Stimulated activated CD4-positive, alpha-beta T cell treated with anti-CD3 and anti-CD28 coated beads, Interleukin-15, amount 100 ng/mL, for 1 hour (primary cell): ENCODE results near the gene MBP.

ENCODE experiments used
- DNase-seq, 2 donors: peaks; one replicate each; pipeline ENCODE4 v3.0.0-alpha.2; 2020; ENCODE audit warnings: low read depth in 1 of 2, low spot score in 1 of 2

The MBP gene

DNA sequence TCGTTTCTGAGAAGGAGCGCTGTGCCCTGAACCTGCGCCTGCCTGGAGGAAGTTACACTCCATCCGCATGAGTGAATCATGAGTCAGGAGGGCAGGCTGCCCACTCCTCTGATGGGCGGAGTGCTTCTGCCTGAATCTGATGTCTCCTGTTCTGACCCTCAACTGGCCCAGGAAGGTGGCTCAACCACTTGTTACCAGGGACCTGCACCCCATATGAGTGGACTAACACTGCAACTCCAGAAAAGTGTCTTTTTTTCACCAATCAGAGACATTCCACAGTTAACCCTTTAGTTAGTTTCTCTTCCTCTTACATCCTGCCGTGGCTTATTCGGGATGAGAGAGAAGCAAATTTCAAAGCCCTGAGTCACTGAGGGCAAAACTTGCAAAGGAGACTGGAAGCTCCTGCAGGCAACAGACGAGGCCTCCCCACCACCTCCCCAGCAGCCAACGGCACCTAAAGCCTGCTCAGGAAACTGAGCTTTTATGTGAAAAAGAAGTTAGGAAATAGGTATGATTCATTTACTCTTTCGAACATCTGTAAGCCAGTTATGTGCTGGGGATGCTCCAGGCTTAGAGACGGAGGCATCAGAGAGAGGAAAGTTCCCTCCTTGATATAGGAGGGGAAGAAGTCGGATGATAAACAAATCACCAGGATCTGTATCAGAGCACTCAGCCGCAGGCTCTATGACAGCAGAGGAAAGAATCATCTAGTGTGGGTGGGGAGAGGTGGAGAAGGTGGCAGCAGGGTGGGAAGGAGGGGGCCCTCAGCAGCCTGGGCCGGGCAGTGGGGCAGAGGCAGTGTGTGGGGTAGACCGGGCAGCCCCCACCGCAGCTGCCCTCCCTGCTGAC lies 30.9 kb downstream of the MBP start:
- peak in 1 of 2 donors; percentile 47 for DNase-seq

DNA sequence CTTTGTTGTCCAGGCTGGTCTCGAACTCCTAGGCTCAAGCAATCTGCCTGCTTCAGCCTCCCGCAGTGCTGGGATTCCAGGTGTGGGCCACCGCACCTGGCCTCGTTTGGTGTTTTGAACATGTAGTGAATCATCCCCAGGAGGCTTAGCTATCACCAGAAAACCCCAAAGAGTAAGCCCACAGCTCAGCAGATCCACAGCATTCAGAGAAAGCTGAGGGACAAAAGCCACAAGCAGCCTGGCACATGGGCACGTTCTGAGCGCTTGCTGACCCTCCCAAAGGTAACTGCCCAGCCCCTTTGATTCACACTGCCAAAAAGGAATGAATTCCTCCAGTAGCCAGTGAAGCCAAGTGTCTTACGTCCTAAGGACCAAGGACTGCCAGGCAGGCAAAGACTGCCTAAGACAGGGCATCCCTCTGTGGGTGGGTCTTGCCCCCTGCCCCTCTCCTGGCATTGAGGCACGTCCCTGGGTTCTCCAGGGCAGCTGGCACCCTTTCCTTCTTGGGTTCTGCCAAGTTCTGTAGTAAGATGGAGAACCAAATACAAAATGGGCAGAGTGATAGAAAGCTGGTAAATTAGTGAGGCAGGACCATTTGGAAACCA lies 31.7 kb downstream of the MBP start:
- no peak for DNase-seq

DNA sequence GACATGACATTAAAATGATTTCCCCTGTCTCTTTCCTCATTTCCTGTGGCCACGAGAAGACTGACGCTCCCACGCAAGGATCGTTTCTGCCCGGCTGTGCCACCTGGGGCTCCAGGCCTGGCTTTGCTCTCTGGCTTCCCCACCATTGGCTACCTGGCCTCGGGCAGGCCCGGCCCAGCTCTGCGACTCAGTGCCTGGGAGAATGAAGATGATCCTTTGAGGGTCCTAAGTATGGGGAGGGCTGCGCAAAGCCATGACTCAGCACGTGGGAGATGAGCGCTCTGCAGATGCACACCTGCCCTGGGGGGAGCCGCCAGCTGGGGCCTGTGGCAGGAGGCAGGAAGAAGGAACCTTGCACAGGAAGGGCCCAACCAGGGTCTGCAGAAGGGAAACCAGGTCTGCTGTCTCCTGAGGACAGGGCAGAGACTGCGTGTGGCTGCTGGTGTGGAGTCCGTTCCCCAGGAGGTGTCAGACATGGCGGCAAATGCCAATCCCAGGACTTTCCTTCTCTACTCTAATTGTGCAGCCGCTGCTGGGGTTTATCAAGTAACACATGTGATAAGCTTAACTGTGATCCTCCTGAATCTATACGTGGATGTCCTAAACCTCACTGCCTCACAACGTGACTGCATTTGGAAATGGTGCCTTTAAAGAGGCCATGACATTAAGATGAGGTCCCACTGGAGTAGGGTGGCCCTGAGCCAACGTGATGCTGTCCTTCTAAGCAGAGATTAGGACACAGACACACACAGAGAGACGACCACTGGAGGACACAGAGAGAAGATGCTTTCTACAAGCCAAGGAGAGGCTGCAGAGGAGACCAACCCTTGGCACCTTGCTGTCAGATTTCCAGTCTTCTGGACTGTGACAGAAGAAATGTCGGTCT lies 32.9 kb downstream of the MBP start:
- DNase-seq: no peak

DNA sequence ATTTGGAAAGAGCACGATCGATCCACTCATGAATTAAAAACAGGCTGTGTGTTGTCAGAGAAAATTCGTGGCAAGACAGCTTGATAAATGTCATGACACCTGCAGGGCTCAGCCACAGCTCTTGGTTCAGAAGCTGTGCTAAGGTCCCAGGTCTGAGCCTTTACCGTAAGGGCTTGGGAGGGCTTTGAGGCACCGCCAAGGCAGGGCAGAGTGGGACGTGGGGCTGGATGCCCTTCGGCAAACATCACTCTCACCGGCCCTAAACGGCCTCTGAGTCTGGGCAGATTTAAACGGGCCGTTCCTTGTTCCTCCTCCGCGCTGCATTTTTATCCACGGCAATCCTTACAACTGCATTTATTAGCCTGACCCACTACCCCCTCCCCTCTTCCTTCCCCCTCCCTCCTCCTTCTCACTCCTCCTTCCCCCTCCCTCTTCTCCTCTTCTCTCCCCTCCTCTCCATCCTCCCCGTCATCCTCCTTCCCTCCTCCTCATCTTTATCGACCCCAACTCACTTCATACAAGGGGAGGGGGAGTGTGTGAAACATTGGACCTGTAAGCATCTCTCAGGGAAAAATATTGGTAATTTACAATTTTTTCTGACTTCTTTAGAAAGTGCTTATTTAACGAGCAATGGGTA lies 33.9 kb downstream of the MBP start:
- DNase-seq: no peak

- DNase-seq: no peak
Observed at GRCh38 chr18:77098029-77098428, 34.6 kb downstream of the MBP start.

DNA sequence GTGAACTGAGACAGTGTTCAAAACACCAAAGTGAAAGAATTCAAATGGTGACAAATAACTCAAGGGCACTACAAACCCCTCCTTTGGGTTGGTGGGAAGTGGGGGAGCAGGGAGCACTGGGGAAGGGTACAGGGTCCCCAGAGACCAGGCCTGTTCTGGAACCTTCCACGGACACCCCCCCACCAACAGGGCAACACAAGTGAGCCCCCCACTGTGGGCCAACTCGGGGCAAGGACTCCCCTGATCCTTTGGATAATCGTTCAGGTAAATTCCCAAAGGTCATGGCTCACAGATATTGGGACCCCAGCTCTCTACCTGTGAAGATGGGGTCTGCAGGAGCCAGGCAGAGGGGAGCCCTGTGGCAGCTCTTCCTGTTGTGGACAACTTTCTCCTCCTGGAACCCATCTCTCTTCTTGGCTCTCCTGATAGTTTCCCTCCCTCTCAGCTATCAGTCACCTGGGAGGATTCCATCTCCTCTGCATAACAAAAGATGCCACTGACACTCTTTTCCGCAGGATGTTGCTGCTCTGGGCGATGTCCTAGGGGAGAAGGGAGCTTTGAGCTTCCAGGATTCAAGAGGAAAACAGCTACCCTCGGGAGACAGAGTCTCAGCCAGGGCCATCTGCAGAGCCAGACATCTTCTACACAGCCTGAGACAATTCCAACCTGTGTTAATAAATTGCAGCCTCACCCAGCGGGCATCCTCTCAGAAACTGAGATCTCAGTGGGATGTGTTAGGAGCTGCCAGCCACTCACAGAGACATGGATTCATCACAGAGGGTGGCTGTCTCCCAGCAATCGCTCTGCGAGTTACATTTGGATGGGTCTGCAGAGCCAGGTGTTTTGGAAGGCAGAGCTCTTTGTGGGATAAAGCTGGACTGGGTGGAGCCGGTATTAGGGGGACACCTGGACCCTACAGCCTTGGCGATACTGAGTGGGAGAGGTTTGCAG lies 35.4 kb downstream of the MBP start:
- no peak for DNase-seq

DNA sequence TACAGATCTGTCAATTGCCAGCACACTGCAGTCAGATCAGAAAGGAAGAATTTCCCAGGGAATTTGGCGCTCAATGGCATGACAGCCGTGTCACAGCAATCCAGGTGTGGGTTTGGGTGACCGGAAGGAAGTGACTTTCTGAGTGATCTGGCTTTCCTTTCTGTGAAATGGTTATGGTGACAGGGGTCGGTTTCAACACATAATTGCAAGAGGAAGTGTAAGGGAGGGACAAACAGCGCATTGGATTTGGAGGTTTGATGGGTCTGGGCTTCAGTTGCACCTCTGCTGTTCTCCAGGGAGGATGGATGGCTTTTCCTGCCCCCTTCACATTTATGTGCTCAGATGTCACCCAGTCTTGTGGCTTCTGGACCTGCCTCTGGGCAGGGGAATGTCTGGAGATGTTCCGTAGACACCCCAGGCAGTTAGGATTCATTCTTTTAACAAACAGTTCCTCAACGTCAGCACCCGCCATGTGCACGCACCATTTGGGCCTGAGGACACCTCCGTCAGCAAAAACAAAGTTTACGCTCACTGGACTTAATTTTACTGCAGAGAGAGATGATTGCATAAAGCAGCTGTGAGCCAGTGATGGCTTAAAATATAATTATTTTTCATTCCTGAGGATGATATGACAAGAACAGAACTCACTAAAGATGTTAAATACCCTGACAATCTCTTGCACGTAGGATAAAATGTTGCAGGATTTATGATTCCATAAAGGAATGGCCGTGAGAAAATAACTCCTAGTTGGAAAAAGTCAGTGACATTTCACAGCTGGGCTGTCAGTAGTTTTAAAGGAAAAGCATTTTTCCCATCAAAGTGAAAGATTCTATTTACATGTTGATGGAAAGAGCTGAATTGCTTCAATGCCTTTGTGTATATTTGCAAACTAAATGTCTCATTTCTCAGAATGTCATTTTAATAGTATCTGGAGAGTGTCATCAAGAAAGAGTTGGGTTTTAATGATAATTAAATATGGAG lies 36.9 kb downstream of the MBP start:
- DNase-seq: no peak

- DNase-seq: no peak
Observed at GRCh38 chr18:77093586-77093985, 39.0 kb downstream of the MBP start.

DNA sequence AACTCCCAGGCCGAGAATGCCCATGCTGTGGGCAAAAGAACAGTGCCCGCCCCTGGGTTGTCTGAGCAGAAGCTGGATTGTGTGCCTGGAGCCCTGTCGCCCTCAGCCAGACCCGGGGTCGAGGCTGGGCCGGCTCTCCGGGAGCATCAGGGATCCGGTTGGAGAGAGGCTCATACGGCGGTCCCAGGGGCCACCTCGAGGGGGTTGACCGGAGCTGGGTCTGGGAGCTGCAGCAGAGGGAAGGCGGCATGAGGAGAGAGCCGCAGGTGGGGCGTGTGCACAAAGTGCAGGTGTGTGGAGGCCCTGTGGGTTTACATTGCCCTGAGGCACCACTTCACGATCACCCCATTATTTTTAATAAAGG lies 39.5 kb downstream of the MBP start:
- no peak for DNase-seq

- DNase-seq: no peak
Observed at GRCh38 chr18:77092104-77093066, 40.2 kb downstream of the MBP start.

DNA sequence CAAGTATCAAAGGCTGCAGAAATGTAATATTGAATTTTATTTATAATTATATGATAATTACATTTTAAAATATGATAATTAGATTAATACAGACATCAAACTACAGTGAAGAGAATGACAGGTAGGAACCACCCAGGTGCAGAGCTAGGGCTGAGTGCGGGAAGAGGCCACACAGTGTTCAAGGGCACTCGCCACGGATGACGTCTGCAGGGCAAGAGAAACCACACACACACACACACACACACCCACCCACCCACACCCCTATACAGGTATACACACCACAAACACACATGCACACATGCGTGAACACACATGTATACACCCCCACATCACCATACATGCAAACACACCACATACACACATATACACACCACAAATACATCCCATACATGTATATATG lies 41.2 kb downstream of the MBP start:
- no peak for DNase-seq

DNA sequence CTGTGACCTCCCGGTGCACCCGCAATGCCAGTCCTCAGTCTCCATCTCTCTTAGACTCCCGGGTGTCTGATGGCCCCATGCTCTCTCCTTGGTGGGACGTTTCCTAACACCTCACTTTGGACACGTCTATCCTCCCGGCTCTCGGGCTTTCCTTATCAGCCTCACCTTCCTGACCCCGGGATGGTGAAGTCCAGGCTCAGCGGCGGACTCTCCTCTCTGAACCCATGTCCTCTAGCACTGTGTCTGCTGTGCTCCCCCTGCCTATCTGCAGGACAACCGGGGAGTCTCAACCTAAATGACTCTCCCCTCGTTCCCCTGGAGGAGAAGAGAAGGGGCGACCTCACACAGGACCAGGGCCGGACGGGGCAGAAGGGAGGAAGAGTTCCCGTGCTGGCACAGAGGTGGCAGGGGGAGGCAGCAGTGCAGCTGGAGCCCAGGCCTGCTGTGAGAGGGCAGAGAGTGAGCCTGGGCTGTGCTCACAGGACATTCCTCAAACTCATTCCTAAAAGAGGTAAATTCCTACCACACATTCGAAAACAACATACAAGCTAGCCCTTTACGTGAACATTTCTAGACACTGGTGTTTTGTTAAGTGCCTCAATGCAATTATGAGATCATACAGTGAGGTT lies 41.9 kb downstream of the MBP start:
- no peak for DNase-seq

DNA sequence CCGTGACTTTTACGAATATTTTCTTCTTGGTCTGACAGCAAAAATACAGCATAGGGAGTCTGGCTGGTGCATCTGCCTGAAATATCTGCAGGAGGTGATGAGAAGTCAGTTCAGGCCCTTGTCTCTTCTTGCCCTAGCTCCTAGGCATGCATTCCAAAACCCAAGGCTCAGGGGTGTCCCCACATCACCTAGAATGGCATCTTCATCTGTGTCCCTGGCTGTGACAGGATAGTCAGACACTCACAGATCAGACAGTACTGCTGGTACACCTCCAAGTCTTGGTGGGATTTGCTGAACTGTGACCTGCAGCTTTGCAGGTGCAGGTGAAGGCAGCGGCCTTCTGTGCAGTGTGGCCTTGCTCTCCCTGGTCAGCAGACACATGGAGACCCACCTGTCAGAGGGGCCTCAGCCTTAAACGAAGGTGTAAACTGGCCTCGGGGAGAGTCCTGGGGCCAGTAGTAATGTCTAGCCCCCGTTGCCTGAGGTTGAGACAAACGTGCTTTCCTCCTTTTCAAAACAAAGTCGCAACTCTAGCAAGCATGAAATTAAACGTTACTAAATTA lies 42.8 kb downstream of the MBP start:
- DNase-seq: no peak

DNA sequence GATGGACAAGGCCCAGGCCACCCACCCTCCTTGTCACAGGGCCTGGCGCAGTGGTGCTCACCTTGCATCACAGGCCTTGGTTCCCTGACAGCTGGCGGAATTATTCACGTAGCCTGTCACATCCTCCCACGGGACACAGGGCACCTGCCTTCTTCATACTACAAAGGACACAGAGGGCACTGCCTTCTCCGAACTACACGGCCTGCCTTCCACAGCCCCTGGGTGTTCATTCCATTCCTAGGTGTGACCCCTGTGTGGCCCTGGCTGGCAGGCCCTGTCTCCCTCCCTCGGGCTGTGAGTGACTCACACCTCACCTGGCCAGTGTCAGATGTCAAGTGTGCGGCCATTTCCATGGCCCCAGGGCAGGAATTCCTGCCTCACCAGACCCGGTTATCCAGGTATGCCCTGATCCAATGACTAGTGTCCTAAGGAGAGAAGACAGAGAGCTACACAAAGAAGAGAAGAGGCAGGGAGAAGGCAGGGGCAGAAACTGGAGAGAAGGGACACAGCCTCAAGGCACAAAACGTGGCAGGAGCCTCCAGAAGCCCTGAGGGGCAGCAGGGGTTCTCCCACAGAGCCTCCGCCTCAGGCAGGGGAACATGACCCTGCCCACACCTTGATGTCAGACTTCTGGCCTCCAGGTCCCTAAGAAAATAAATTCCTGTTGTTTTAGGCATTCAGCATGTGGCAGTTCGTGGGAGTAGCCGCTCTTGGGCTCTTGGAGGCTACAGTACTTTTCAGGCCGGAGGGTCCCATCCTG lies 43.4 kb downstream of the MBP start:
- DNase-seq: no peak

GRCh38 chr18:77087393-77088141 lies 45.0 kb downstream of the MBP start:
- DNase-seq: no peak
